GM19023 (cell line): Measurements from ENCODE around the gene LRCH1.

Source experiments
- ATAC-seq: cut with Tn5 transposase; IDR thresholded peaks from one replicate; pipeline ENCODE4 v1.9.1; 2021; ENCODE audit warnings: mild to moderate bottlenecking, moderate library complexity; ENCODE audit not compliant: unreplicated experiment

Gene LRCH1

GRCh38 chr13:46662690-46663089 lies 109.7 kb downstream of the LRCH1 start:
- peak; percentile 73 for ATAC-seq

DNA sequence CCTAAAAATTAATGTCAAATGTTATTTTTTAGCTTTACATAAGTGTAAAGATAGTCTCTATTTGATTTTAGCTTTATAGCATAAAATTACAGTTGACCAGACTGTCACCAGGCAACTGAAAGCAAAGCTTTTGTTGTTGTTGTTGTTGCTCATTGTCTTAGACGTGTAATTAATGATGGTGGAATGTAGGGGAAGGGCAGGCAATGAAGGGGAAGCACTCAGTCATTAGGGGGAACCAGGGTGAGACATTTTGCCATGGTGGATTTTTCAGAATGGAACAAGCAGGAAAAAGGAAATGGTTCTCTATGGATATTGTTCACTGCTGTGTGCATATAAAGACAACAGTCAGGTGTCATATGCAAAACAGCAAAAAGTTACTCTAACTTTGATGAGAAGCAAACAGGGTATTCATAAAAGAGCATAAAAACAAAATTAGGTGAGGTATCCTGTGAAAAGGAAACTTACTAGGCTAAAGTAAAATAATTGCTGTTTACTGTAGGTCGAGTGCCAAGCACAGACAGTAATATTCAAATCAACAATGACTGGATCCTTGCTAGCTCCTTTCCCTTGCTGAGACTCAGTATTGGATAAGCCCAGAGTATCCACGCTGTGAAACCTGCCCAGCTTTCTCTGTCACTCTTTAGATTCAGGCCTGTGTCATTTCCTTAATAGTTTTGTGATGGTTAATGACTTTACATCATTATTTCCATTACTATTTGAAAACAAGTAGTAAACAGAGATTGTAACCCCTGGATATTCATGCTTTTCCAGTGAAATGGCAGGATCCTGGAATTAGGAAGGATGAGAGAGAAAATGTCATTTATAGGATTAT lies 110.5 kb downstream of the LRCH1 start:
- ATAC-seq = no peak

- ATAC-seq = no peak
These were observed 111.2 kb downstream of the LRCH1 start for GRCh38 chr13:46664195-46664594.

DNA sequence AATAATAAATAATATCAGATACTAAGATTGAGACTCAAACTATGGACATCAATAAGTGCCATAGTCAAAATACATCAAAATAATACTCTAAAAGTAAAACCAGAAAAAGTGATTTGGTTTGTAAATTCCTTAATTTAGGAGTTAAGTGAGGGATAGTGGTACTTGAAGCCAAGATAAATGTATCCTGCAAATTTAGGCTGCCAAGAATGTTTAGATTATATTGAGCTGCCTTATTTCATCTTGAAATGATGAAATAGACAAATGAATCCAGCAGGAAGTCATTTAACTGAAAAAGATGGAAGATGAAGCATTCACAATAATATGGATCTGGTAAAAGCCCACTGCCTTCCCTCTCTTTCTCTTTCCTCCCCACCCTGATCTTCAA lies 112.3 kb downstream of the LRCH1 start:
- no peak for ATAC-seq

- peak; percentile 36 for ATAC-seq
These were observed 112.9 kb downstream of the LRCH1 start for GRCh38 chr13:46665633-46666482.

- ATAC-seq = no peak
These were observed 113.9 kb downstream of the LRCH1 start for GRCh38 chr13:46666727-46667456.

GRCh38 chr13:46667687-46668281 lies 114.8 kb downstream of the LRCH1 start:
- peak; percentile 59 for ATAC-seq

GRCh38 chr13:46668302-46668720 lies 115.3 kb downstream of the LRCH1 start:
- ATAC-seq = peak; percentile 31

GRCh38 chr13:46668931-46669525 lies 116.1 kb downstream of the LRCH1 start:
- no peak for ATAC-seq

GRCh38 chr13:46672338-46673090 lies 119.5 kb downstream of the LRCH1 start:
- ATAC-seq = no peak

GRCh38 chr13:46675016-46675415 lies 122.0 kb downstream of the LRCH1 start:
- no peak for ATAC-seq

GRCh38 chr13:46676378-46676725 lies 123.4 kb downstream of the LRCH1 start:
- ATAC-seq = no peak

DNA sequence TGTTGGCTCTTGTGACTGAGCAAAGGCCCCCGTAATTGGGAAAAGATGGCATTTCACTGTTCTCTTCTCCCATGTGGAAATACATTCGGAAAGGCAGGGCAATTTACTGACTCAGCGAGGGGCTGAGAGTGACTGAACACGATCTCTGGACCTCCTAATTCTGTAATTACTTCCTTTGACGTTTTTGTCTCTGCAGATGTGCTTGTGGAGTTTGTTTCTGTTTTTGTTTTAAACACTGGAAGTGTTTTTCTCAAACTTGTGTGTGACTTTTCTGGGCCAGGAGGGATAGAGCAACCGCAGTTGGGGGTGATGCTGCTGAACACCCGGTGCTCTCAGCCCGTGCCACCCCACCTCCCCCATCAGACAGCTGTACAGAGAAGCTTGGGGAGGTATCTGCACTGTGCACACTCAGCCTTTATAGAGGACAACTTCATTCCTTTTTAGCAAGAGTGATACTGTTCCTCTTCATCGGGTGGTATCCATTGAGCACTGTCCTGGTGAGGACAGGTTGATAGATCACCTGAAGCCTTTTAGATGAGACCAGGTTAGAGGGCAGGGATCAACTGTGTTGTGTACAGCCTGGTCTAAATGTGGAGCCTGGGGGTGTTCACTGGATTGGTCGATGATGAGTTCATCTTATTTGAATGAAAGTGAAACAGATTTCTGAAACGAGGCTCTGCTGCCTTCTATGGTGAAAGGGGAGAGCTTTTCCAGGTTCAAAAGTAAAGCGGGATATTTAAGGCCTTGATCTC lies 126.6 kb downstream of the LRCH1 start:
- ATAC-seq = peak; percentile 93

- ATAC-seq = no peak
These were observed 129.0 kb downstream of the LRCH1 start for GRCh38 chr13:46682015-46682414.

DNA sequence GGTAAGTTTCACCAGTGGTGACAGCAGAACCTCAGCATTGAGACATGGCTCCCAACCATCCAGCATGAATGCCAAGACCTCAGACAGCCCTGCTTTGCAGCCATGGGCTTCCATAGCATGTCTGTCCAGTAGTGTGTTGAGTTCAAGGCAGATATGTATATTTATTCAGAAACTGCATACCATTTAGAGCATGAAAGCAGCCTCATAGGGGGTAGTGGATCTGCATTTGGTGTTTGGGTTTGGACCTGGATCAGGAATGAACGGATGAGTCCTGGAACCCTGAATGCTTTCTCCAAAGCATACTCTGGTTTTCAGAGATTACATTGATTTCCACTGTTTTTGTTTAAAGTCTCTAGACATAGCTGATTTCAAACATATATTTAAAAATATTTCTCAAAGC lies 129.7 kb downstream of the LRCH1 start:
- no peak for ATAC-seq

DNA sequence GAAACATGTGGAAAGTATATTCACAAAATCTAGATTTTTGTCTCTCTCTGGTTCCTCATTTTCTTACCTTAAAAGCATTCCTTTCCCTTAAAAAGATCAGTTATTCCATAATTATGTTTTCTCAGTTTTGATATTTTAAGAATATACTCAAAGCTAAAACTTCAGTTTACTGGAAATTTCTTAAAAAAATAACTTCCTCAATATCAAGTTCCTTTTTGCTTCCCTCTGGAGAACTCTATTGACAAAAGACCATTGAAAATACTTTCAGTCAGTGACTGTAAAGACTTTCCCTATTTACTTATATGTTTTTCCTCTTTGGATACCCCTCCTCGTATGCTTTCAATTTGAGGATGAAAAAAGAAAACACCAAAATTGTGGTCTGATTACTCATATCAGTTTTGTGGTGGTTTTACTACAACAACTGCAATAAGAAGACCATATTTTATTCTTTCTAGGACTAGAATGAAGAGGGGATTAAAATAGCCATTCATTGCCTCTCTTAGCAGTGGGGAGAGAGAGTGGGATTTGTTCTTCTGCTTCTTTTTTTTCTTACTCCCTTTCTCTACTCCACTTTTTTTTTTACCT lies 130.8 kb downstream of the LRCH1 start:
- ATAC-seq = no peak

DNA sequence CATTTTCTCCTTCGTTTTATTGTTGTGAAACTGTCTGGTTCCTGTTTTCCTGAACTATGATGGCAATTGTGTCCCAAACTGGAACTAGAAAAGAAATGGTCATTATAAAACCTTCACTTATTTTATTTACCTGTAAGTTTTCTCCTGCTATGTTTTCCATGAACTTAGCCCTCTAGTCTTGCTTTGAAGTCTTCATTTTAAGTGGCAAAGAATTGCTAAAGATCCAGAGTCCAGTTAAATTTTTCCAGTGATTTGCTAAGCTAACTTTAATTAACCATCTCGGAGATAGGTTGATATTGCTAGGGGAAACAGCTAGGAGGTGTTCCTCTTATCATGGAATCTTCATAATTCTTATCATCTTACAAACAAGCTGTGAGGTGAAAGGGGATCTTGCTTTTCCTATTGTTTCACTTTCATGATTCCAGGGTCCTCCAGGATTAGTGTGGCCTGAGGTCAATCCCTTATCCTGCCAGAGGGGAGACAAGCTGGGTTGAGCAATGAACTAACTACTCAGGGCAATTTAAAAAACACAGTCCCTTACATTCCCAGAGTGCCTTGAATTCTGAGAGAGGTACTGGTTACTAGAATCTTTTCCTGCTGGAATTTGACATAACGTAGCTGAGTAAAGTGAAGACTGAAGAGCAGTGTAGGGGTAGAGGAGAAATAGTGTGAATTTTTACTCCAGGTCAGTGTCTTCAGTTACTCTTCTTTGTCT lies 131.5 kb downstream of the LRCH1 start:
- ATAC-seq = no peak
